GM21367 (cell line): ENCODE data around the gene DNLZ.
"Not testable (repeated sequence)": the region's sequence is repeated elsewhere in the genome, so short reads cannot be mapped to it uniquely, and the experiment has no call there.

Source experiments
- ATAC-seq: cut with Tn5 transposase; IDR thresholded peaks from one replicate; pipeline ENCODE4 v1.9.1; 2021; ENCODE audit not compliant: unreplicated experiment

Gene DNLZ

GRCh38 chr9:136361754-136362449 is 1.6 kb downstream of the DNLZ start:
- no peak for ATAC-seq

DNA sequence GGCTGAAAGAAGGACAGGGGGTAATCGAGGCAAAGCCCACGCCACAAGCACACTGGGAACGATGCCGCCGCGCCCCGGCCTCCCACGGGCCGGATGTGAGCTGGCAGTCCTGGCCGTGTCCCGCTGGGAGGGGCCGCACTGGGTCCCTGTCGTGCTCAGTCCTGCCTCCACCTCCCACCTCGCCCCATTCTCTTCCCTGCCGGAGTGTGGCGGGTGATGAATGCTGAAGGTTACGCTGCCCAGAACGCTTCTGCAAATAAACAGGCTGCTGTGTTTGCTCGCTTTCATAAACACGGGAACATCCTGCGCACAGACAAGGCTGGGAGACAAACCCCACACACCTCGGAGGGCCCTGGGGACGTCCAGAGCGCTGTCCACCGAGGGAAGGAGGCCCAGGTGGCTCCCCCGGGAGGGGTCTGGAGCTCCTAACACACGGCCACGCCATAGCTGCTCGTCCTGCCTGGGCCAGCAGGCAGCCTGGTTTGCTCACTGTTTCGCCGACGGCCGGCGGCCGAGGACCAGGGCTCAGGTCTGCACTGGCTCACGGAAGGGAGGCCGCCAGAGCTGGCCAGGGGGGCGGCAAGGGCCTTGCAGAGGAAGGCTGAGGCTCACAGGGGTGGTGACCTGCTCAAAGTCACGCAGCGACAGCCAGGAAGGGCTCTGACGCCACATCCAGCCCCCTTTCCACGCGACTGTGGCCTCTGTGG is 2.3 kb downstream of the DNLZ start:
- ATAC-seq: no peak

GRCh38 chr9:136359774-136360718 is 3.5 kb downstream of the DNLZ start:
- no peak for ATAC-seq

GRCh38 chr9:136358888-136359287 is 4.7 kb downstream of the DNLZ start:
- no peak for ATAC-seq

DNA sequence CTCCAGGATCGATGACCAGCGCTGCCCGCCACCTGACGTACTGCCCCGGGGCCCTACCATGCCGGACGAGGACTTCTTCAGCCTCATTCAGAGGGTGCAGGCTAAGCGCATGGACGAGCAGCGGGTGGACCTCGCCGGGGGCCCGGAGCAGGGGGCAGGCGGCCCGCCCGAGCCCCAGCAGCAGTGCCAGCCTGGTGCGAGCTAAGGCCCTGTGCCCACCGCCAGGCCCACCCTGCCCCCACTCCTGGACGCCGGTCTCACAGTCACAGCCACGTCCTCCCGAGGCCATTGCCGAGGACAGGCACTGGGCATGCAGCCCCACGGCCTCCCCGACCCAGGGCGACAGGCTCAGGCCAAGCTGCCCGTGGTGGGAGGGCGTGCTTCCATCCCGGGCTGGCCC is 5.5 kb downstream of the DNLZ start:
- ATAC-seq: no peak

DNA sequence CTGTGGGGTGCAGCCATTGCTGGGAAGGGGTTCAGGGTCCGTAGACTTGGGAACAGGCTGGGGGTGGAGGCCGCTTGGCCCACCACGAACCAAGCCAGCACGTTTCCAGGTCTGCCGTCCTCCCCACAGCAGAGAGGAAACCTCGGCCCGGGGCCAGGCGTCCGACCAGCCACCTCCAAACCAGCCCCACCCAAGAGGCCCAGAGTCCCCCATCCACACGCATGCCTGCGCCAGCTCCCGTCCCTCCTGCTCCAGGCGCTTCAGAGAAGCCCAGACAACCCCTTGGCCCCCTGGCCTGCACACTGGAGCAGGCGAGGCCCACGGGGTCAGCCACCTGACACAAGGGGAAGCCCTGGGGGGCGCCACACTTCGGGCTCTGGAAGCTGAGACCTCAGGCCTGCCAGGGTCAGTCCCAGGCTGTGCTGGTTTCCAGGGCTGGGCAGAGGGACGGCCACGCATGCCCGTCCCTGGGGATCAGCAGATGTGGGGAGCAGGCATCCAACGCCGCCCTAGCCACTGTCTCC is 6.3 kb downstream of the DNLZ start:
- ATAC-seq: no peak

- no peak for ATAC-seq
These were observed 7.7 kb downstream of the DNLZ start for GRCh38 chr9:136355616-136356557.

GRCh38 chr9:136354592-136355085 is 8.9 kb downstream of the DNLZ start:
- no peak for ATAC-seq

GRCh38 chr9:136353757-136354488 is 9.6 kb downstream of the DNLZ start:
- ATAC-seq: no peak

- ATAC-seq: no peak
These were observed 10.5 kb downstream of the DNLZ start for GRCh38 chr9:136353088-136353487.

GRCh38 chr9:136352682-136353081 is 10.9 kb downstream of the DNLZ start:
- no peak for ATAC-seq

DNA sequence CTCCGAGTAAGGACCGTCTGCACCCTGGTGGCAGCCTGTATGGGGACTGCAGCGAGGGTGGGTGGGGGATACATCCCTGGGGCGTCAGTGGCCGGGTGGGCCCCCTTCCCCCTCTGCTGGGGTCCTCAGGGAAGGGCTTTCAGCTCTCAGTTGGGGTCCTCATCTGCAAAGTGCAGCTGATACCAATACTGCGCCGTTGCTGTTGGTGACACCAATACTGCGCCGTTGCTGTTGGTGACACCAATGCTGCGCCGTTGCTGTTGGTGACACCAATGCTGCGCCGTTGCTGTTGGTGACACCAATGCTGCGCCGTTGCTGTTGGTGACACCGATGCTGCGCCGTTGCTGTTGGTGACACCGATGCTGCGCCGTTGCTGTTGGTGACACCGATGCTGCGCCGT is 11.7 kb downstream of the DNLZ start:
- ATAC-seq: not testable (repeated sequence)

GRCh38 chr9:136351252-136351800 is 12.2 kb downstream of the DNLZ start:
- ATAC-seq: no peak

GRCh38 chr9:136349546-136349945 is 14.0 kb downstream of the DNLZ start:
- ATAC-seq: no peak

- ATAC-seq: no peak
These were observed 14.9 kb downstream of the DNLZ start for GRCh38 chr9:136348691-136349090.

GRCh38 chr9:136347472-136348256 is 15.9 kb downstream of the DNLZ start:
- ATAC-seq: no peak

DNA sequence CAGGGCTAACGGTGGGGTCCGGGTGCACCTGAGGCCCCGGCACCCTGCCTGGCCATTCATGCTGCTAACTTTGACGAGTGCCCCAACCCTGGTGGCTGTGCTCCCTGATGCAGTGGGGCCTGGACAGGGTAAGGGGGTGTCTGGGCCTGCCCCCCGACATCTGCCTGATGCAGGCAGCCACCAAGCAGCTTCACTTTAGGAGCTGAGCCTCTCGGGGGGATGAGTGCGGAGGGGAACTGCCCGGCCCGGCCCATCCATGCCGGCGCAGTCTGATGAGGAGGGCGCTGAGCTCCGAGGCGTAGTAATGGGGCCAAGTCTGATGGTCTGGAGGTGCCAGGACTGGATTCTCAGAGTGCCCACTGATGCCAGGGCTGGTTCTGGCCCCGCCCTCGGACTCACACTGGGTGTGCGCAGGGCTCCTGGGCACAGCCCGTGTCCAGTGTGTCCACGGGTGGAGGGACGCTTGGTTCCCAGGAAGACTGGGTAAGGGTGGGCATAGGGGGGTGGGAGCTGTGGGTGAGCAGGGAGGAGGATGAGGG is 16.5 kb downstream of the DNLZ start:
- no peak for ATAC-seq

DNA sequence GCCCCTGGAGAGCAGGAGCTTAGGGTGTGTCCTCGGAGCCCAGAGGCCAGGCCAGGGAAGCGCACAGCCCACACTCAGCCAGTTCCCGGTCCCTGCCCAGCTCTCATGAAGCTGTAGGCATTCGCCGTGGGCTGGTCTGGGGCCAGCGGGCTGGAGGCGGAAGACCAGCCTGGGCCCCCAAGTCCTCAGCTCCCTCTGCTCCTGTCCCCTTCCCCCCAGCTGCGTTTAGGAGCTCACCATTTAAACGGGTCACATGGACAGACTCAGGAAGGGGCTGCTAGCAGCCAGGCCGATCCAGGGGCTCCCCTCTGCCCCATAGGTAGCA is 17.4 kb downstream of the DNLZ start:
- no peak for ATAC-seq
